NCI-H1105 (cell line): ENCODE results near the gene MOB3B.

Experiments used
- DNase-seq: peaks from one replicate; lab custom pipeline; 2025; lab: John Stamatoyannopoulos, UW

MOB3B gene

DNA sequence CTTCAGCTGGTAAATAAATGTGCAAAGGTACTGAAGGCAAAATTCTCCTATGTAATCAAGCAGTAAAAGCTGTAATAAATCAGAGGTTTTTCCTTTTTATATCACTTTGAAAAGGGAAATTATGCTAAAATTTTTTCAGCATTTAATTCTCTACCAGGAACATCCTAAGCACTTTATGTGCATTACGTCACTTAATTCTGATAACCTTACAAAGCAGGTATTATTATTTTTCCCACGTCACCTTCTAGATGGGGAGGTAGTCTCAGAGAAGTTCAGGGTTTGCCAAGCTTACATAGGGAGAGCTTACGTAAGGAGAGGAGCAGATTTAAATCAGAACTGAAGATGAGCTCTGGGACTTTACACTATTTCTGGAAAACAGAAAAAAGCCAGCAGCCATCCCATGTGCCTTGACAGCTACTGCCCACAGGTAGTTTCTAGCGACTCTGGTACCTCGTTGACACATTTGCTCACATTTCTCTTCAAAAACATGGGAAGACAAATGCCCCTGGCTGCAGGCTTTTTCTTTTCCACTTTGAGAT is 84.5 kb downstream of the MOB3B start:
- DNase-seq = no peak

DNA sequence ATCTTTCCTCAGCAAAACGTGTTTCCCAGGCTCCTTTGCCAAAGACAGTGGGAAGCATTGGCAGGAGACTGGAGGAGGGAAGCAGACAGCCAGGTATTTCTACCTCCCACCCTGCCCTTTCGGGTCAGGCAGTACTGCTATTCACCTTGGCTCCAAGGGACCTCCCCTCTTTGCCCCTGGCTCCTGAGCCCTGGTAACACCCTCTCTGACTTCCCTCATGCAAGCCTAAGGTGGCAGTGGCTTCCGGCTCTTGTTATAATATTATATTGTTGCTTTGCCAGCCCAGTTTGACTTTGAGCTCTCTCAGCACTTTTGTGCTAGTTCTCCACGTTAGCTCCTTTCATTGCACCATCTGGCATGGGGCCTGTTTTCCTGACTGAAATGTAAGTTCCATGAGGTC is 87.2 kb downstream of the MOB3B start:
- DNase-seq = no peak

DNA sequence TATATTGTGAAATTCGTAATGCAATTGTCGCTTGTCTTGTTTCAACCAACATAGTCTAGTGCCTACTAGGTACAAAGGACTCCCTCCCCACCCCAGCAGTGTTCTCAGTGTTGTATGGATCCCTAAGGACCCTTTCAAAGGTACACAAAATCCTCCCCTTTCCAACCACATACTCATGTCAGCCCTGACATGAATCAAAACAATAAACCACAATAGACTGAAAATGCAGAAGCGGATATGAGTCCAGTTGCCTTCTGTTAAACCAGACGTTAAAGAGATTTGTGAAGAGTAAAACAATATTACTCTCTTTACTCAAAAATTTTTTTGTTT is 87.9 kb downstream of the MOB3B start:
- DNase-seq = no peak

GRCh38 chr9:27440888-27441740 is 88.5 kb downstream of the MOB3B start:
- no peak for DNase-seq

DNA sequence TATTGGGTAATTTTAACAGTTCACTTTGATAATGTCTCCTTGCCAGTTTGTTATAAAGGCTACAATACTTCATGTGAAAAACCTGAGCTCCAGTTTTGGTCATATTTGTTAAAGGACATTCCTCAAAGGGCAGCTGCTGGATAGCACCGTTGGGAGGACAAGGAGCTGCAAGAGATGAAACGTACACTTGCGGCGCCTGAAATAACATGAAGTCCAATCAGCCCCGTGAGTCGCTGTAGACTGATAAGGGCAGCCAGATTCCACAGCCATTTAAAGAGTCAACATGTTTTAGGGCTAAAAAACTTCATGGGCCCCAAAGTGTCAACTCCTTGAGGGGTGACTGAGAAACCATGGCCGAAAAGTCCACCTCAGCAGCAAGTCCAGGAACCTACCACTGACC is 91.1 kb downstream of the MOB3B start:
- DNase-seq = no peak

DNA sequence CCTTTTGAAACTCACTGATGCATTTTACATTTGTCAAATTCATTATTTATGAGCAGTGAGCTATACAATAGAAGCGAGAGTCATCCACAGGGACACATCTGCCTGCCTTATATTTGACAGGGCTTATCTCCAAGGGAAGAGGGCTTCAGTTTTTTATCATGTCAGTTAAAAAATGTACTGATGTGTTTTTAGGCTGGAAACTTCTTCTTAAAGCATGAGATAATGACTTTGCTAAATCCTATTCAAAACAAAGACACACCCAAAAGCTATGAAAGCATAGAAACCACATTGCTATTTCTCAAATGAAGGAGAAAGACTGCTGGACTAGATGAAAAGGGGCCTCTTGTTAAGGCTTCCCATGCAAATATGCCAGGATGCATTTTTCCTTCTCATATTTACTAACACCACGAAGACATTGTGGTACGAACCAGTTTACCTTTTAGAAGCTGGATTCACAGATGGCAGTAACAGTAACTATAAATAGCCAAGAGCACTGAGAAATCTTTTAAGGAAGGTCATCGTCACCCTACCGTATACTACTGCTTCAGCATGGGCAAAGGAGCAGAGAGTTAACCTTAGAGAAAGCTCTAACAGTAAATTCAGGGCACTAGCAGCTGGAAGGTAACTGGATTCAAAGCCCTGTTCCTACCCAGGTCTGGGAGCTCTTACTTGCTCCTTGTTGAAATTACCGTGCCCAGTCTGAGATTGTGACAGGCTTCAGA is 91.8 kb downstream of the MOB3B start:
- DNase-seq = no peak

- no peak for DNase-seq
Observed at GRCh38 chr9:27436234-27436633, 93.4 kb downstream of the MOB3B start.

DNA sequence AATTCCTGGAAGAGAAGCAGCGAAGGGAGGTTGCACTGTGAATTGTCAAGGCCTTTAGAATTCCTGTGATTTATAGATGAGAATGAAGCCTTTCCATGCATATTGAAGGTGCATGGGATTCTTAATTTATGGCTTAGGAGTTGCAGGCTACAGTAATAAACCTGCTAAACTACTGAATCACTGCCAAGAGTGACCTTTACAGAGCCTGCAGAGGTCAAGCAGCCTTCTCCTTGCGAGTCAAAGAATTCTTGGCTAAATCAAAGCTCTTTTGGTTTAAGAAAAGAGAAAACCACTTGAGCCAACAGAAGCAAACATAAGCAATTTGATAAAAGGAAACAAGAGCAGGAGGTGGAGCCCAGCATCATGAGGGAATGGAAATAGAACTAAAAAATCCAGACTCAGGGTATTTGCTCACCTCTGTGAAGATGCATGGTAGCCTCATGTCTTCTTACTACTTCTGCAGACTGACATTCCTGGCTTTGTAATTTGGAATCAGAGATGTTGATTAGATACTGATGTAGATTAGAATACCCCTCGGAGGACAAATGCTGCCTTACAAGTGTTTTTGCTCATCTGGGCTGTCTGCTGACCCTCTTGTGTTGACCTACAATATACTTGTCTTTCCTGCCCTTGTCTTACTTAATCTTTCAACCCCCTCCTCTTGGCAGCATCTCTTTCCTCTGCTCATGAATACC is 95.8 kb downstream of the MOB3B start:
- no peak for DNase-seq

DNA sequence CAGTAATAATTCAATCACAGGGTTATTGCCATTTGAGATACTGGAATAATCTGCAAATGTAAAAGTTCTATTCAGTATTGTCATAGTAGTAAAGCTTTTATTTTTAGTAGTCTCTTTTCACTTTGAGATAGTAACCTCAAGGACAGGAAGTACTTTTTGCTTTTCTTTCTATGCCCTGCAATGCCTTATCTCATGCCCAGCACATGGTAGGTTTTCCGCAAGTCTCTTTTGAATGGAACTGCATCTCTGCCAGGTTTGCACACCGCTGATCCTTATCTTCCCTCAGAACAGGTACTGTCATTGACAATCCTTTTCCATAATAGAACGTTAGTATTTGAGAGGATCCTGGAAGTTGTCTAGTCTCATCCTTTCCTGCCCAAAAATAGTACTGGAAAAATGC is 97.3 kb downstream of the MOB3B start:
- no peak for DNase-seq

GRCh38 chr9:27431543-27432147 is 98.0 kb downstream of the MOB3B start:
- DNase-seq = no peak

DNA sequence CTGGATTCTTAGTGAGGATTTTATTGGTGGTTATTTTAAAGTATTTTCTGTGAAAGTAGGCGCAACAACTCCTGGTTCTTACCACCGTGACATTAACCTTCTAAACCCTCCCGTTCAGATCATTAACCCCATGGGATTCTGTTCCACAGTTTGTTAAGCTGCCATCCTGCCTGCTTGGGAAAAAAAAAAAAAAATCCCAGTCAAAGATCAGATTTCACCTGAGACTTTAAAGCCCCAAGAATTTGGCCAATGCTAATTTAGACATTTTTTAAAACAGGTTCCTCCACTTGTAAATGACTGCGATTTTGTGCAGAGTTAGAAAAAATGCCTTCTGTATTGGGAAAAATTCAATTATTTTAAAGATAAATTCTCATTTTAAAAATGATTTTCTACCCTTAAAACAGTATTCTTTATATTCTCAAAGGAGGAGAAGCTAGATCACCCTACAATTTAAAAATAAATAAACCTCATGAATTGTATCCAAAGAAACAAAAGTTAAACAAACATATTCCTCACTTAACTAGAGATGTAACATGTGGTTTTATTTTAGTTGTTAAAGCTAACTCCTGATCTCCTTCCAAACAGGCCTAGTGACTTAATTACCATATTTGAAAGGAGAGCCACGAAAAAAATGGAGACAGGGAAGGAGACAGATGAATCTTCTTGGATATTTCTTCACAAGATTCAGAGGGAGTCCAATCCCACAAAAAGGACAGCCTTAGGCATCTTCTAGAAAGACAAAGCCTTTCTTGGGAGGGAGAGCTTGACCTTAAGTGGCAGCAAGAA is 98.7 kb downstream of the MOB3B start:
- DNase-seq = no peak

DNA sequence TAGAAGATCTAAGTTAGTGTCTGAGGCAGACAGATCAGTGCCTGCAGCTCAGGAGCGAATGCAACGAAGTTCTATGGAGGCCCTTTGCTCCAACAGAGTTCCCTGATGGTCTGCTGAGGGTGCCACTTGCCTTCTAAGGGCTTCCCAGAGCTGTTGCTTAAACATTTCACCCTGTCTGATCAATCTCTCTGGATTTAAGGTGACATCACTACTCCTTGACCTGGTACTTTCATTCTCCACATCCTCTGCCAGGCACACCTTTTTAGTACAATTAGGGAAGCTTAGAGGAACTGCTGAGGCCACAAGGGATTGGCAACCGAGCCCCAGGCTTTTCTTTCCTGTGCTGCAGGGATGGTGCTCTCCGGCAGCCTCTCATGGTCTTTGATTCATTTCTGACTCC is 99.7 kb downstream of the MOB3B start:
- DNase-seq = no peak

- no peak for DNase-seq
Observed at GRCh38 chr9:27429436-27429835, 100.2 kb downstream of the MOB3B start.

DNA sequence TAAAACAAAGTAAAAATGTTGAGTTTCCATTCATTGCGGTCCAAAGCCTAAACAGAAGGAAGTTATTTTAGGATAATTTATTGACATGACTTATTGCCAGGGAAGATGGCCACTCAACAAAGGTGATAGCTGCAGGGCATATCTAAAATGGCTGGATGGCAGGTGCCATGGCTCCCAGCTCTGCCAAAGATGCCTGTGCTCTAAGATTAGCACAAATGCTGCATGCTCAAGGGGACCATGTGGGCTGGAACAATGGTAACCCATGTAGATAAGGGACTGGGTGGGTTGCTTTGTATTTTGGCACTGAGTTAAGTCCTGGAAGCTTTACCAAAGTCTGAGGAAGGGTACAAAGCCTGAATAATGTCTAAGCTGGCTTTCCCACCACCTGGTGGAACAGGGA is 101.1 kb downstream of the MOB3B start:
- DNase-seq = no peak

GRCh38 chr9:27427272-27427643 is 102.4 kb downstream of the MOB3B start:
- DNase-seq = no peak

DNA sequence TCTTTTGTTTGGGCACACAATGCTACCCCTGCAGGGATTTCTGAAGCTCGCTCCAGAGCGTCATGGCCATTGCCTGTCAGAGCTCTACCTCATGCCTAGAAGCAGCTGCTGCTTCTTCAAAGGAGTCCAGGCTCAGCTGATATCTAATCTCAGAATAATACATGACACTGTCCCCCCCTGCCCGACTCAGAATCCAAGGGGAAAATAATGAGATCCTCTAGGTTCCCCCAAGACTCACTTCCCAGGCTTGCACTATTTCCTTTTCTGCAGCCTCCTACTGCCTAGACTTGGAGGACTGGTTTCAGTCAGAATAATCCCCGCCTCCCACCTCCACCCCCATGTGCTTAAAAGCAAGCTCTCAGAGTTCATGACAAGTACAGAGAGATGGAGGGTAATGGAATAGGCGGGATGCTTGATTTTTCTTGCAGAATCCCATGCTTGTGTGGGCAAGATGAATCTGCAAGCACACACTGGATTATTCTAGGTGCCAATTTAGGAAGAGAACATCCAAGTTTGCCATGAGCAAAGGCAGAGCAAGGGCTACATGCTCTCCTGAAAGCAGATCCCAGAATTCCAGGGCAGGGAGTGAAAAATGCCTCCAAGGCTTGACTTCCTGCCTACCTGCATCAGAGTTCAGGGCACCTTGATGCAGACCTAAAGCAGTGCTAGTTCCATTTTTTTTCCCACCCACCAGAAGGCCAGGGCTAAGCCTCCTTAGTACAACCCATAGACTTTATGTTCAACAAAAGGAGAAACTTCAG is 102.9 kb downstream of the MOB3B start:
- no peak for DNase-seq

- DNase-seq = no peak
Observed at GRCh38 chr9:27425827-27426510, 103.6 kb downstream of the MOB3B start.

DNA sequence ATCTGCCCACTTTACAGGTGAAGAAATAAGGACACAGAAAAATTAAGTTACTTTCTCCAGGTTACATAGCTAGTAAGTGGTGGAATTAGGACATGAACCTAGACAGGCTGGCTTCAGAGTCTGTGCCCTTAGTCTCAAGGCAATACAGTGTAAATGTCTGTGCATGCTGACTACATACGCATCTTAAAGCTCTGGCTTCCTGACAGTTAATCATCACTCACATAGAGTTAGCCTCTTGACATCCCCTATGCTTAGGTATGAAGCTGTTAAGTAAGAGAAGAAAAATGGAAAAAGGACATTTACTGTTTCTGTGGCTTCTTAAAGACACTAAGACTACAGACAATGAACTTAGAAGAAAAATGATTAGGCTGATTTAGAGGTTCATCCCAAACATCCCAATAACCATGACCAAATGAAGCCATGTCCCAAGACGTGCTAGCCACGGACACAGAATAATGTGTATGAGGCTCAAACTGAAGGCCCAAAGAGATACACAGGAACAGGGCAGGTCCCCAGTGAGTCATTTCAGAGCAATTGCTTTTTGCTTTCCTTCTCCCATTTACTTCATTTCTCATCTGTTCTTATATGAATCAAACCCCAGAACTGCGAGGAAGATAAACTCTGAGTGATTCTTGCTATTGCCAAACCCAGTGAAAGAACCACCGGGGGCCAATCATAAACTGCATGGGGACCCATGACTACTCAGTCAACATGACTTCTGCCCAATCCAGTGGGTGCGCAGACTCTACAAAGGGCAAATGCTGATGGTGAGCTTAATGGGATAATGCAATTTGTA is 105.5 kb downstream of the MOB3B start:
- no peak for DNase-seq

GRCh38 chr9:27422279-27422834 is 107.3 kb downstream of the MOB3B start:
- no peak for DNase-seq
